ENCODE results near the gene CNTNAP2.

DNA sequence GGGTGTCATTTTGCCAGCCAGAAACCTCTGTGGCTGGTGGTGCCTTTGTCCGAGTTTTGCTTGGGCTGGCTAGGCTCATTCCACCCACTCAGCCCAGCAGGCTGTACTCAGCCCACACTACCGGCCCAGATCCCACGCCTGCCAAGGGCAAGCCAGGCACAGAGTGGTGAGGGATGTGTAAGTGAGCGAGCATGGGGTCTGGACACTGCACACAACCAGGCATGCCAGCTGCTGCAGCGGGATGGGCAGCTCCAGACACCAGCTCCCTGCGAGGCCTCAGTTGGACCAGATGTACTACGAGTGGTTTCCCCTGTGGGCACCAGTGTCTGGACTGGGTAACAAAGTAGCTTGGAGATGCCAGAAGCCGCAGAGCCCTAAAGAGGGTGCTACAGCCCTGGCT lies 2339.8 kb downstream of the CNTNAP2 start:
- TF ChIP-seq, protein P1, sequence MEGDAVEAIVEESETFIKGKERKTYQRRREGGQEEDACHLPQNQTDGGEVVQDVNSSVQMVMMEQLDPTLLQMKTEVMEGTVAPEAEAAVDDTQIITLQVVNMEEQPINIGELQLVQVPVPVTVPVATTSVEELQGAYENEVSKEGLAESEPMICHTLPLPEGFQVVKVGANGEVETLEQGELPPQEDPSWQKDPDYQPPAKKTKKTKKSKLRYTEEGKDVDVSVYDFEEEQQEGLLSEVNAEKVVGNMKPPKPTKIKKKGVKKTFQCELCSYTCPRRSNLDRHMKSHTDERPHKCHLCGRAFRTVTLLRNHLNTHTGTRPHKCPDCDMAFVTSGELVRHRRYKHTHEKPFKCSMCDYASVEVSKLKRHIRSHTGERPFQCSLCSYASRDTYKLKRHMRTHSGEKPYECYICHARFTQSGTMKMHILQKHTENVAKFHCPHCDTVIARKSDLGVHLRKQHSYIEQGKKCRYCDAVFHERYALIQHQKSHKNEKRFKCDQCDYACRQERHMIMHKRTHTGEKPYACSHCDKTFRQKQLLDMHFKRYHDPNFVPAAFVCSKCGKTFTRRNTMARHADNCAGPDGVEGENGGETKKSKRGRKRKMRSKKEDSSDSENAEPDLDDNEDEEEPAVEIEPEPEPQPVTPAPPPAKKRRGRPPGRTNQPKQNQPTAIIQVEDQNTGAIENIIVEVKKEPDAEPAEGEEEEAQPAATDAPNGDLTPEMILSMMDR (conservative IDR thresholded peaks at IDR 0.05; ENCODE audit: low read length), result no peak
- TF ChIP-seq EZH2phosphoT487 (IDR thresholded peaks at IDR 0.05; ENCODE audit: borderline replicate concordance, low read depth, low read length), result no peak
